Osteoblast (primary cell): Measurements from ENCODE around the gene LAMA1. TPM values are rescaled to one million over a fixed set of nuclear protein-coding genes. Genes with fewer than 3 reads are reported as not detected.

ENCODE experiments used
- DNase-seq: peaks from one replicate; pipeline ENCODE4 v3.0.0; 2011; ENCODE audit warnings: low spot score, mixed read lengths; ENCODE audit not compliant: insufficient read length; ENCODE audit errors: missing footprints
- H2AFZ ChIP-seq: 2 replicates; pipeline ENCODE4 v1.6.0; 2011; ENCODE audit warnings: mild to moderate bottlenecking, low read length
- H3K27ac ChIP-seq: 2 replicates; pipeline ENCODE4 v1.5.1; 2011; ENCODE audit warnings: mild to moderate bottlenecking, low read depth, low read length, moderate library complexity
- H3K27me3 ChIP-seq: 2 replicates; pipeline ENCODE4 v1.6.0; 2012; ENCODE audit warnings: mild to moderate bottlenecking, control low read depth, inconsistent platforms, low read length, moderate library complexity; ENCODE audit not compliant: insufficient read depth
- H3K36me3 ChIP-seq: 2 replicates; pipeline ENCODE4 v1.5.1; 2011; ENCODE audit warnings: mild to moderate bottlenecking, low read length, control low read depth, moderate library complexity; ENCODE audit not compliant: insufficient read depth
- H3K4me1 ChIP-seq: 2 replicates; pipeline ENCODE4 v1.5.1; 2011; ENCODE audit warnings: mild to moderate bottlenecking, low read length, control low read depth, moderate library complexity; ENCODE audit not compliant: insufficient read depth
- H3K4me2 ChIP-seq: 2 replicates; pipeline ENCODE4 v1.6.0; 2011; ENCODE audit warnings: mild to moderate bottlenecking, low read length; ENCODE audit not compliant: insufficient read depth
- H3K4me3 ChIP-seq: fragments of 200-600 bp; sonication (generic); 3 replicates; pipeline ENCODE4 v1.5.1; 2012; ENCODE audit warnings: mild to moderate bottlenecking, low read length, inconsistent platforms; ENCODE audit not compliant: insufficient read depth
- H3K79me2 ChIP-seq: 2 replicates; pipeline ENCODE4 v1.6.0; 2012; ENCODE audit warnings: mild to moderate bottlenecking, low read length, control low read depth, inconsistent platforms; ENCODE audit not compliant: insufficient read depth
- H3K9me3 ChIP-seq: 2 replicates; pipeline ENCODE4 v1.5.1; 2011; ENCODE audit warnings: low read depth, low read length, control low read depth
- H4K20me1 ChIP-seq: 2 replicates; pipeline ENCODE4 v1.6.0; 2012; ENCODE audit warnings: mild to moderate bottlenecking, low read length, control low read depth; ENCODE audit not compliant: insufficient read depth
- total RNA-seq: library from RNA; depleted of rRNA; stranded (reverse); fragments of >200 nt; gene quantifications from 2 replicates; pipeline ENCODE4 v1.2.3, GENCODE V29; 2012
- TF ChIP-seq, protein P1 (sequence below): IDR thresholded peaks from 2 replicates; pipeline ENCODE4 v1.5.1; 2011; ENCODE audit warnings: mild to moderate bottlenecking, low read depth, low read length, moderate library complexity; ENCODE audit errors: extremely low read depth

LAMA1 gene
- total RNA-seq, 1 donor = 8.3 TPM

DNA sequence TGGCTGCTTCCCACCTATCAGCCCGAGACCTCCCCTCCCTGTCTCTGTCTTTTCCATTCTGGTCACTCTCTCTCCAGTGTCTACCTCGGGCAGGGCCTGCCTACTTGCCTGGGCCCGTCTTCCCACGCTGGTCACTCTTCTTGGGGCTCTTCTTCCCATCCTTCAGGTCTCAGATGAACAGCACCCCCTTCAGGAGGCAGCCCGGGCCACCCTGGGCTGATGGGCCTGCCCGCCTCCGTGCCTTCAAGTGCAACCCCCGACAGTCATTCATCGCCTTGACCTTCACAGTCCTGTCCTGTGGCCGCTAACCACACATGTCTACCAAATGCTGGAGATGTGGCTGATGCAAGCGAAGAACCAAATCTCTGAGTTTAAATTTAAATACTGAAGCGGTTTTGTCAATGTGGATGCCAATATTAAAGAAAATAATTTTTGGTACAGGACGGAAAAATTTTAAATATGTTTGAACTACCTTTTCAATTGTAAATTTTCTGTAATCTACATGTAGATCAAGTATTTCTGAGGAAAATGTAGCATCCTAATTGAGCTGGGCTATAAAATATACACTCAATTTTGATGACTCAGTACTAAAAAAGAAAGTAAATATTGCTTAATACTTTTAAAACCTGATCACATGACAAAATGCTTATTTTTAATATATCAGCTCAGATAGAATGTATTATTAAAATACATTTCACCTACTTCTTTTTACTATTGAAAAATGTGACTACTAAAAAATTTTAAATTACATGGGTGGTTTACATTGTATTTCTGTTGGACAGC is 96.4 kb downstream of the LAMA1 start:
- no peak overlapping the region for H3K4me2 ChIP-seq
- no peaks in the 10 kb centered on the region for H3K36me3 ChIP-seq
- no peak overlapping the region for H2AFZ ChIP-seq
- H3K4me3 ChIP-seq = no peak overlapping the region
- no peaks in the 10 kb centered on the region for H3K4me1 ChIP-seq
- no peaks in the 10 kb centered on the region for H3K9me3 ChIP-seq
- DNase-seq = peak; percentile 81
- no peak overlapping the region for H3K27ac ChIP-seq
- H4K20me1 ChIP-seq = no peaks in the 10 kb centered on the region
- no peaks in the 10 kb centered on the region for H3K27me3 ChIP-seq
- TF ChIP-seq, protein P1, sequence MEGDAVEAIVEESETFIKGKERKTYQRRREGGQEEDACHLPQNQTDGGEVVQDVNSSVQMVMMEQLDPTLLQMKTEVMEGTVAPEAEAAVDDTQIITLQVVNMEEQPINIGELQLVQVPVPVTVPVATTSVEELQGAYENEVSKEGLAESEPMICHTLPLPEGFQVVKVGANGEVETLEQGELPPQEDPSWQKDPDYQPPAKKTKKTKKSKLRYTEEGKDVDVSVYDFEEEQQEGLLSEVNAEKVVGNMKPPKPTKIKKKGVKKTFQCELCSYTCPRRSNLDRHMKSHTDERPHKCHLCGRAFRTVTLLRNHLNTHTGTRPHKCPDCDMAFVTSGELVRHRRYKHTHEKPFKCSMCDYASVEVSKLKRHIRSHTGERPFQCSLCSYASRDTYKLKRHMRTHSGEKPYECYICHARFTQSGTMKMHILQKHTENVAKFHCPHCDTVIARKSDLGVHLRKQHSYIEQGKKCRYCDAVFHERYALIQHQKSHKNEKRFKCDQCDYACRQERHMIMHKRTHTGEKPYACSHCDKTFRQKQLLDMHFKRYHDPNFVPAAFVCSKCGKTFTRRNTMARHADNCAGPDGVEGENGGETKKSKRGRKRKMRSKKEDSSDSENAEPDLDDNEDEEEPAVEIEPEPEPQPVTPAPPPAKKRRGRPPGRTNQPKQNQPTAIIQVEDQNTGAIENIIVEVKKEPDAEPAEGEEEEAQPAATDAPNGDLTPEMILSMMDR = no peak
- H3K79me2 ChIP-seq = no peaks in the 10 kb centered on the region

- TF ChIP-seq, protein P1 = no peak
- Histone ChIP-seq H3K4me1 (no peaks in the 10 kb centered on the region), H2AFZ (no peak overlapping the region), H3K4me3 (no peak overlapping the region), H3K4me2 (no peak overlapping the region), H4K20me1 (no peaks in the 10 kb centered on the region), H3K79me2 (no peaks in the 10 kb centered on the region), H3K9me3 (no peaks in the 10 kb centered on the region), H3K27ac (no peak overlapping the region), H3K36me3 (peaks cover 6% of the 10 kb centered on the region), H3K27me3 (no peaks in the 10 kb centered on the region)
- no peak for DNase-seq
These were observed 100.6 kb downstream of the LAMA1 start for GRCh38 chr18:7017013-7017412.

- Histone ChIP-seq H3K27ac (no peak overlapping the region), H2AFZ (peak overlapping the region; percentile 15), H3K27me3 (no peaks in the 10 kb centered on the region), H3K4me2 (no peak overlapping the region), H3K4me3 (no peak overlapping the region), H3K9me3 (no peaks in the 10 kb centered on the region), H3K4me1 (no peaks in the 10 kb centered on the region), H3K36me3 (peaks cover 20% of the 10 kb centered on the region), H4K20me1 (no peaks in the 10 kb centered on the region), H3K79me2 (no peaks in the 10 kb centered on the region)
- TF ChIP-seq, protein P1 = no peak
- no peak for DNase-seq
These were observed 106.5 kb downstream of the LAMA1 start for GRCh38 chr18:7011142-7011541.

- no peak for DNase-seq
- no peak overlapping the region for H3K4me2 ChIP-seq
- H4K20me1 ChIP-seq = no peaks in the 10 kb centered on the region
- H2AFZ ChIP-seq = no peak overlapping the region
- H3K36me3 ChIP-seq = peaks cover 23% of the 10 kb centered on the region
- H3K4me1 ChIP-seq = no peaks in the 10 kb centered on the region
- H3K4me3 ChIP-seq = no peak overlapping the region
- H3K27me3 ChIP-seq = no peaks in the 10 kb centered on the region
- H3K27ac ChIP-seq = no peak overlapping the region
- TF ChIP-seq, protein P1 = no peak
- H3K9me3 ChIP-seq = no peaks in the 10 kb centered on the region
- no peaks in the 10 kb centered on the region for H3K79me2 ChIP-seq
These were observed 113.6 kb downstream of the LAMA1 start for GRCh38 chr18:7004009-7004408.
